ENCODE data around the gene LOX. TPM values are rescaled to one million over a fixed set of nuclear protein-coding genes. Genes with fewer than 3 reads are reported as not detected.

LOX gene
- total and polyA plus RNA-seq, 9 of the 15 experiments (the other 6 are each of a cell fraction or from before 2014, with no cell fraction given) = 0.06 to 0.09 TPM; not detected in 7

GRCh38 chr5:122030251-122030650, 47.8 kb downstream of the LOX start:
- no peaks in the 10 kb centered on the region for H4K20me1 ChIP-seq (replicated peaks; ENCODE audit: control insufficient read depth, insufficient read depth, low read length)
- in situ Hi-C loops (cut with MboI) = no loop called here
- intact Hi-C loops (cut with micrococcal nuclease) = loop anchor here (5.0 kb wide), 1 partner anchor 127 kb away; no protein-coding TSS in a partner anchor
- H3K4me2 ChIP-seq (ENCODE audit: insufficient read depth, low read length) = no peak overlapping the region
- no peaks in the 10 kb centered on the region for H3K9me1 ChIP-seq (ENCODE audit: control insufficient read depth, insufficient read depth, low read length)
- no peaks in the 10 kb centered on the region for H3K27me3 ChIP-seq (ENCODE audit: control insufficient read depth in 2 of 2, insufficient read depth in 2 of 2, low read length in 2 of 2)
- DNase-seq (ENCODE audit: extremely low read depth in 1 of 4, low spot score in 3 of 4) = peak in 1 of 4 experiments; percentile 3
- H2AFZ ChIP-seq (ENCODE audit: low read depth, low read length) = no peak overlapping the region
- CTCF ChIA-PET (ENCODE audit: low intra/inter-chr PET ratio) = interaction anchor here (1.6 kb wide), 1 partner anchor 126 kb away, joined by 5 read pairs; no protein-coding TSS in a partner anchor
- no peak overlapping the region for H3K27ac ChIP-seq (ENCODE audit: extremely low read depth, low read depth, low read length)
- no peaks in the 10 kb centered on the region for H3K79me2 ChIP-seq (ENCODE audit: control insufficient read depth, insufficient read depth, low read length)
- peak; percentile 64 for ATAC-seq
- no peak overlapping the region for H3K4me3 ChIP-seq
- H3K9ac ChIP-seq (ENCODE audit: insufficient read depth in 1 of 2, low read depth in 2 of 2, low read length in 2 of 2) = no peak overlapping the region
- FAIRE-seq = no peak
- BruUV-seq (replicated peaks) = no TSS peak
- no peaks in the 10 kb centered on the region; a peak in 1 of 5 replicates for H3K4me1 ChIP-seq (replicated peaks in 1 of 2; ENCODE audit: control insufficient read depth in 2 of 2, insufficient read depth in 2 of 2, low read length in 2 of 2)
- POLR2A ChIA-PET = no interaction called here
- peaks cover 35% of the 10 kb centered on the region; the same call in 2 of the 3 replicates for H3K36me3 ChIP-seq (ENCODE audit: control insufficient read depth, insufficient read depth, low read length)
- no peaks in the 10 kb centered on the region for H3K9me3 ChIP-seq (replicated peaks; ENCODE audit: control insufficient read depth, insufficient read depth, low read depth, low read length)
- TF ChIP-seq DLX4 (CRISPR knock-in tag; IDR thresholded peaks at IDR 0.05) = no peak
- no peak for TF ChIP-seq ZNF589 (CRISPR knock-in tag; IDR thresholded peaks at IDR 0.05; ENCODE audit: low read depth)
- TF ChIP-seq E2F6 (IDR thresholded peaks at IDR 0.05; ENCODE audit: borderline replicate concordance in 1 of 2, extremely low read depth in 1 of 2, insufficient read depth in 1 of 2, insufficient read length in 1 of 2, low read depth in 1 of 2, low read length in 1 of 2, poor library complexity in 1 of 2, severe bottlenecking in 1 of 2) = no peak
- no peak for TF ChIP-seq IRF1 (CRISPR knock-in tag; IDR thresholded peaks at IDR 0.05; ENCODE audit: borderline replicate concordance)
- TF ChIP-seq TSHZ1 (CRISPR knock-in tag; IDR thresholded peaks at IDR 0.05) = no peak
- TF ChIP-seq TCF15 (CRISPR knock-in tag; IDR thresholded peaks at IDR 0.05) = no peak
- TF ChIP-seq MTA1 (IDR thresholded peaks at IDR 0.05; ENCODE audit: borderline replicate concordance) = no peak
- TF ChIP-seq CHAMP1 (IDR thresholded peaks at IDR 0.05) = no peak
- TF ChIP-seq L3MBTL2 (IDR thresholded peaks at IDR 0.05) = no peak

Measured in K562 (cell line).